Sciatic nerve (tissue), 2 donors: ENCODE measurements around the gene CREBL2. TPM values are rescaled to one million over a fixed set of nuclear protein-coding genes. Genes with fewer than 3 reads are reported as not detected.
"Not testable (repeated sequence)": the region's sequence is repeated elsewhere in the genome, so short reads cannot be mapped to it uniquely, and the experiment has no call there.

ENCODE experiments used
- ATAC-seq: fragments of 200-7000 bp; cut with Tn5 transposase; one replicate; pipeline ENCODE4 v1.9.1; 2020; ENCODE audit warnings: mild to moderate bottlenecking, moderate library complexity
- DNase-seq: peaks from one replicate; pipeline ENCODE4 v3.0.0-alpha.2; 2020; ENCODE audit warnings: low spot score
- intact Hi-C: fragments of 100-400 bp; cut with DNase I; formaldehyde crosslinking; loops from one replicate; pipeline ENCODE4 v1.14.2; 2022
- total RNA-seq: library from RNA; stranded (reverse); fragmentation: NEBNext Ultra II Directional; extraction: Animal tissue kit (Norgen Biotek cat#: 25700); gene quantifications from one replicate; pipeline ENCODE4 v1.2.1, GENCODE V29; 2021
- donor health status: DM: no; HTN: no; CAD: no.
- donor health status: DM: no; HTN: no; CAD: no.

Gene CREBL2
- total RNA-seq, 1 donor from 2014 or later = 67.9 TPM

GRCh38 chr12:12592930-12593329 lies 18.7 kb upstream of the CREBL2 start:
- intact Hi-C loops = no loop called here
- DNase-seq (no peak), ATAC-seq (no peak)

GRCh38 chr12:12595929-12596328 lies 15.7 kb upstream of the CREBL2 start:
- DNase-seq, ATAC-seq, intact Hi-C loops: not testable (repeated sequence)

GRCh38 chr12:12596598-12596997 lies 15.1 kb upstream of the CREBL2 start:
- ATAC-seq, intact Hi-C loops, DNase-seq: not testable (repeated sequence)

- intact Hi-C loops = no loop called here
Observed at GRCh38 chr12:12598864-12599263, 12.8 kb upstream of the CREBL2 start.

GRCh38 chr12:12599750-12600643 lies 11.7 kb upstream of the CREBL2 start:
- intact Hi-C loops = no loop called here
- ATAC-seq (peak; percentile 10), DNase-seq (no peak)

More at GRCh38 chr12:12598864-12599263, 12.8 kb upstream of the CREBL2 start:
- ATAC-seq (no peak), DNase-seq (no peak)

GRCh38 chr12:12600659-12601058 lies 11.0 kb upstream of the CREBL2 start:
- DNase-seq = no peak
- intact Hi-C loops = no loop called here
- peak; percentile 74 for ATAC-seq

- no peak for DNase-seq
- intact Hi-C loops = no loop called here
- no peak for ATAC-seq
Observed at GRCh38 chr12:12604740-12605139, 6.9 kb upstream of the CREBL2 start.

GRCh38 chr12:12606781-12607589 lies 4.7 kb upstream of the CREBL2 start:
- intact Hi-C loops = no loop called here
- no peak for ATAC-seq
- no peak for DNase-seq

- intact Hi-C loops = no loop called here
- DNase-seq (no peak), ATAC-seq (no peak)
Observed at GRCh38 chr12:12608557-12608957, 3.1 kb upstream of the CREBL2 start.

- ATAC-seq = no peak
- intact Hi-C loops = no loop called here
- no peak for DNase-seq
Observed at GRCh38 chr12:12609692-12610091, 2.0 kb upstream of the CREBL2 start.

- no peak for ATAC-seq
- intact Hi-C loops = no loop called here
Observed at GRCh38 chr12:12610711-12611110, 965 bp upstream of the CREBL2 start.

GRCh38 chr12:12612358-12612757 lies 682 bp downstream of the CREBL2 start:
- DNase-seq (no peak), ATAC-seq (peak; percentile 47)
- intact Hi-C loops = no loop called here

More at GRCh38 chr12:12610711-12611110, 965 bp upstream of the CREBL2 start:
- DNase-seq = no peak

- ATAC-seq (no peak), DNase-seq (no peak)
- intact Hi-C loops = no loop called here
Observed at GRCh38 chr12:12613344-12613743, 1.7 kb downstream of the CREBL2 start.

GRCh38 chr12:12614342-12614741 lies 2.7 kb downstream of the CREBL2 start:
- DNase-seq (no peak), ATAC-seq (no peak)
- intact Hi-C loops = no loop called here

- ATAC-seq = no peak
- intact Hi-C loops = no loop called here
- no peak for DNase-seq
Observed at GRCh38 chr12:12616512-12617310, 5.0 kb downstream of the CREBL2 start.

GRCh38 chr12:12618064-12618463 lies 6.4 kb downstream of the CREBL2 start:
- ATAC-seq, intact Hi-C loops, DNase-seq: not testable (repeated sequence)

GRCh38 chr12:12620730-12621315 lies 9.1 kb downstream of the CREBL2 start:
- no peak for ATAC-seq
- DNase-seq = no peak
- intact Hi-C loops = no loop called here

- intact Hi-C loops = no loop called here
- ATAC-seq = peak; percentile 34
- no peak for DNase-seq
Observed at GRCh38 chr12:12622418-12622817, 10.7 kb downstream of the CREBL2 start.

GRCh38 chr12:12624498-12624992 lies 12.9 kb downstream of the CREBL2 start:
- intact Hi-C loops = no loop called here
- ATAC-seq = no peak
- DNase-seq = no peak
